ENCODE measurements around the gene CHN2.
"Not testable (repeated sequence)": the region's sequence is repeated elsewhere in the genome, so short reads cannot be mapped to it uniquely, and the experiment has no call there.

Gene CHN2

GRCh38 chr7:29262191-29262917 is 67.8 kb downstream of the CHN2 start:
- Histone ChIP-seq H3K4me3 (ENCODE audit: low read depth, low read length) (no peak overlapping the region), H3K27ac (no peak overlapping the region), H2AFZ (no peak overlapping the region), H3K36me3 (ENCODE audit: control insufficient read depth, insufficient read depth, low read length) (no peaks in the 10 kb centered on the region), H3K9ac (no peak overlapping the region), H3K9me3 (ENCODE audit: control insufficient read depth, low read length) (no peaks in the 10 kb centered on the region), H3K79me2 (no peaks in the 10 kb centered on the region), H3K27me3 (ENCODE audit: control insufficient read depth, insufficient read depth, low read length) (no peaks in the 10 kb centered on the region), H3K4me1 (no peaks in the 10 kb centered on the region), H3K4me2 (ENCODE audit: low read length) (no peak overlapping the region)
- TF ChIP-seq CTCF (IDR thresholded peaks at IDR 0.05), result no peak

- not testable (repeated sequence) for H3K27me3 ChIP-seq (ENCODE audit: control insufficient read depth, insufficient read depth, low read length); H3K9ac ChIP-seq; H3K79me2 ChIP-seq; H3K4me2 ChIP-seq (ENCODE audit: low read length); H2AFZ ChIP-seq; H3K27ac ChIP-seq; H3K4me1 ChIP-seq; H3K9me3 ChIP-seq (ENCODE audit: control insufficient read depth, low read length); H3K4me3 ChIP-seq (ENCODE audit: low read depth, low read length); H3K36me3 ChIP-seq (ENCODE audit: control insufficient read depth, insufficient read depth, low read length)
Measured at GRCh38 chr7:29263601-29264207, 69.1 kb downstream of the CHN2 start.

GRCh38 chr7:29265208-29265923 is 70.8 kb downstream of the CHN2 start:
- H3K36me3 ChIP-seq (ENCODE audit: control insufficient read depth, insufficient read depth, low read length), result no peaks in the 10 kb centered on the region
- no peak overlapping the region for H2AFZ ChIP-seq
- H3K4me2 ChIP-seq (ENCODE audit: low read length), result no peak overlapping the region
- H3K4me1 ChIP-seq, result no peaks in the 10 kb centered on the region
- no peak for TF ChIP-seq CTCF (IDR thresholded peaks at IDR 0.05)
- H3K27me3 ChIP-seq (ENCODE audit: control insufficient read depth, insufficient read depth, low read length), result no peaks in the 10 kb centered on the region
- no peak overlapping the region for H3K4me3 ChIP-seq (ENCODE audit: low read depth, low read length)
- no peak overlapping the region for H3K9ac ChIP-seq
- no peaks in the 10 kb centered on the region for H3K79me2 ChIP-seq
- no peak overlapping the region for H3K27ac ChIP-seq
- no peaks in the 10 kb centered on the region for H3K9me3 ChIP-seq (ENCODE audit: control insufficient read depth, low read length)

GRCh38 chr7:29269935-29270334 is 75.4 kb downstream of the CHN2 start:
- no peak overlapping the region for H3K9ac ChIP-seq
- H3K4me1 ChIP-seq, result no peaks in the 10 kb centered on the region
- H3K27me3 ChIP-seq (ENCODE audit: control insufficient read depth, insufficient read depth, low read length), result no peaks in the 10 kb centered on the region
- H3K79me2 ChIP-seq, result no peaks in the 10 kb centered on the region
- H3K36me3 ChIP-seq (ENCODE audit: control insufficient read depth, insufficient read depth, low read length), result no peaks in the 10 kb centered on the region
- no peak overlapping the region for H3K27ac ChIP-seq
- no peak for TF ChIP-seq CTCF (IDR thresholded peaks at IDR 0.05)
- no peak overlapping the region for H2AFZ ChIP-seq
- H3K4me3 ChIP-seq (ENCODE audit: low read depth, low read length), result no peak overlapping the region
- H3K9me3 ChIP-seq (ENCODE audit: control insufficient read depth, low read length), result no peaks in the 10 kb centered on the region
- H3K4me2 ChIP-seq (ENCODE audit: low read length), result no peak overlapping the region

GRCh38 chr7:29270594-29271318 is 76.2 kb downstream of the CHN2 start:
- no peak for TF ChIP-seq CTCF (IDR thresholded peaks at IDR 0.05)
- Histone ChIP-seq H3K9ac (no peak overlapping the region), H3K79me2 (no peaks in the 10 kb centered on the region), H3K4me1 (no peaks in the 10 kb centered on the region), H3K9me3 (ENCODE audit: control insufficient read depth, low read length) (no peaks in the 10 kb centered on the region), H2AFZ (no peak overlapping the region), H3K4me2 (ENCODE audit: low read length) (no peak overlapping the region), H3K27me3 (ENCODE audit: control insufficient read depth, insufficient read depth, low read length) (no peaks in the 10 kb centered on the region), H3K27ac (no peak overlapping the region), H3K36me3 (ENCODE audit: control insufficient read depth, insufficient read depth, low read length) (no peaks in the 10 kb centered on the region), H3K4me3 (ENCODE audit: low read depth, low read length) (no peak overlapping the region)

Data from parathyroid adenoma (tissue), 2 donors.